Sigmoid colon (tissue), 7 donors: Measurements from ENCODE around the gene CMKLR1. TPM values are rescaled to one million over a fixed set of nuclear protein-coding genes. Genes with fewer than 3 reads are reported as not detected.

Source experiments
- DNase-seq: peaks from one replicate; pipeline ENCODE4 v3.0.0-alpha.2; 2019
- H3K27ac ChIP-seq, 4 donors: fragments of 200-600 bp; sonication (generic); one replicate each; pipeline ENCODE4 v1.5.1; 2016 to 2019; ENCODE audit warnings: mild to moderate bottlenecking in 1 of 4
- H3K27me3 ChIP-seq, 3 donors: fragments of 200-600 bp; sonication (generic); one replicate each; pipeline ENCODE4 v1.5.1; 2019; ENCODE audit warnings: mild to moderate bottlenecking in 1 of 3
- H3K36me3 ChIP-seq, 4 donors: fragments of 200-600 bp; sonication (generic); one replicate each; pipeline ENCODE4 v1.5.1; 2016 to 2019
- H3K4me1 ChIP-seq, 4 donors: fragments of 200-600 bp; sonication (generic); one replicate each; pipeline ENCODE4 v1.5.1; 2017 to 2019
- H3K4me3 ChIP-seq, 4 donors: fragments of 200-600 bp; sonication (generic); one replicate each; pipeline ENCODE4 v1.5.1; 2017 to 2019; ENCODE audit warnings: mild to moderate bottlenecking in 2 of 4, moderate library complexity in 1 of 4
- H3K9me3 ChIP-seq, 4 donors: fragments of 200-600 bp in 3 of 4; sonication (generic) in 3 of 4; one replicate each; pipeline versions ENCODE4 v1.5.1 to v1.6.1; 2013 to 2019
- EP300 ChIP-seq, 4 donors: sonication (generic); formaldehyde crosslinking; IDR thresholded peaks; one replicate each; pipeline ENCODE4 v1.6.1; 2017; ENCODE audit warnings: antibody characterized with exemption in 4 of 4
- POLR2A ChIP-seq, 2 donors: fragments of 450-650 bp; IDR thresholded peaks; one replicate each; pipeline ENCODE4 v1.6.1; 2016; ENCODE audit warnings: antibody characterized with exemption in 2 of 2, mild to moderate bottlenecking in 2 of 2, moderate library complexity in 2 of 2
- POLR2AphosphoS5 ChIP-seq, 4 donors: sonication (generic); formaldehyde crosslinking; IDR thresholded peaks; one replicate each; pipeline ENCODE4 v1.6.1; 2017; ENCODE audit warnings: antibody characterized with exemption in 4 of 4
- WGBS, 2 donors: extraction: QIAGEN DNeasy Blood & Tissue Kit; methylation state at CpG; one replicate each; pipeline ENCODE4 v1.1.7; 2013; 5-methylcytosine and 5-hydroxymethylcytosine counted together
- intact Hi-C: fragments of 100-400 bp; cut with DNase I; formaldehyde crosslinking; loops from one replicate; pipeline ENCODE4 v1.15.1; 2023
- polyA plus RNA-seq, 3 donors: library from polyadenylated mRNA; stranded (reverse); fragments of 200-250 nt; gene quantifications; one replicate each; pipeline ENCODE4 v1.2.3, GENCODE V29; 2013
- total RNA-seq, 4 donors: library from RNA; depleted of rRNA; stranded (reverse); fragments of >200 nt; gene quantifications; one replicate each; pipeline ENCODE4 v1.1.0, GENCODE V29; 2016
- TF ChIP-seq, protein P1 (sequence below), 4 experiments: fragments of 450-650 bp in 3 of 4; fragments of 200-600 bp in 1 of 4; IDR thresholded peaks; one replicate each; pipeline ENCODE4 v1.5.1; 2016 to 2019; ENCODE audit warnings: antibody characterized with exemption in 4 of 4, mild to moderate bottlenecking in 3 of 4, moderate library complexity in 2 of 4
- donor health status: healthy with polysubstance abuse.
- donor health status: Bipolar disorder and iron deficiency.
- donor health status: healthy.

The CMKLR1 gene
- total and polyA plus RNA-seq, 7 donors: 3.0 to 14.8 (median 10.0) TPM

DNA sequence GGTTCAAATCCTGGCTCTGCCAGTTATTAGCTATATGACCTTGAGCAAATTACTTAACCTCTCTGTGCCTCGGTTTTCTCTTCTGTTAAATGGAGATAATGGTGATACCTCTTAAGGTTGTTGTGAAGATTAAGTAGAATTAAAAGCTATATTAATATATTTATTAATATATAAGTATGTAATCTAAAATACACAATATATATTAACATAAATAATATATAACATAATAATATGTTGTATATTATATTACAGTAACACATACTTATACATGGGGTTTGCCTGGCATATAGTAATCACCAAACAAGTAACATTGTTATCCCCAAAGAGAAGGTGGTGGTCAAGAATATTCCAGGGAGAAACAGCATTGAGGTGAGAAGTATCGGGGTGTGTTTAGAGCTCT lies 92.0 kb downstream of the CMKLR1 start:
- H3K27ac ChIP-seq: no peak overlapping the region
- intact Hi-C loops: no loop called here
- H3K27me3 ChIP-seq: peaks cover 0 to 11% (median 0%) of the 10 kb centered on the region in 3 donors
- H3K4me3 ChIP-seq: no peak overlapping the region
- no peak for TF ChIP-seq EP300 (IDR thresholded peaks at IDR 0.05)
- TF ChIP-seq POLR2AphosphoS5 (IDR thresholded peaks at IDR 0.05): no peak
- TF ChIP-seq, protein P1, sequence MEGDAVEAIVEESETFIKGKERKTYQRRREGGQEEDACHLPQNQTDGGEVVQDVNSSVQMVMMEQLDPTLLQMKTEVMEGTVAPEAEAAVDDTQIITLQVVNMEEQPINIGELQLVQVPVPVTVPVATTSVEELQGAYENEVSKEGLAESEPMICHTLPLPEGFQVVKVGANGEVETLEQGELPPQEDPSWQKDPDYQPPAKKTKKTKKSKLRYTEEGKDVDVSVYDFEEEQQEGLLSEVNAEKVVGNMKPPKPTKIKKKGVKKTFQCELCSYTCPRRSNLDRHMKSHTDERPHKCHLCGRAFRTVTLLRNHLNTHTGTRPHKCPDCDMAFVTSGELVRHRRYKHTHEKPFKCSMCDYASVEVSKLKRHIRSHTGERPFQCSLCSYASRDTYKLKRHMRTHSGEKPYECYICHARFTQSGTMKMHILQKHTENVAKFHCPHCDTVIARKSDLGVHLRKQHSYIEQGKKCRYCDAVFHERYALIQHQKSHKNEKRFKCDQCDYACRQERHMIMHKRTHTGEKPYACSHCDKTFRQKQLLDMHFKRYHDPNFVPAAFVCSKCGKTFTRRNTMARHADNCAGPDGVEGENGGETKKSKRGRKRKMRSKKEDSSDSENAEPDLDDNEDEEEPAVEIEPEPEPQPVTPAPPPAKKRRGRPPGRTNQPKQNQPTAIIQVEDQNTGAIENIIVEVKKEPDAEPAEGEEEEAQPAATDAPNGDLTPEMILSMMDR (IDR thresholded peaks at IDR 0.05): no peak
- TF ChIP-seq POLR2A (IDR thresholded peaks at IDR 0.05): no peak
- H3K4me1 ChIP-seq: no peaks in the 10 kb centered on the region
- H3K36me3 ChIP-seq: peaks cover 0 to 6% (median 0%) of the 10 kb centered on the region in 4 donors
- WGBS, 2 donors: 61 to 81% methylated on average over 2 of the region's 2 CpGs
- DNase-seq: no peak
- H3K9me3 ChIP-seq: no peaks in the 10 kb centered on the region

DNA sequence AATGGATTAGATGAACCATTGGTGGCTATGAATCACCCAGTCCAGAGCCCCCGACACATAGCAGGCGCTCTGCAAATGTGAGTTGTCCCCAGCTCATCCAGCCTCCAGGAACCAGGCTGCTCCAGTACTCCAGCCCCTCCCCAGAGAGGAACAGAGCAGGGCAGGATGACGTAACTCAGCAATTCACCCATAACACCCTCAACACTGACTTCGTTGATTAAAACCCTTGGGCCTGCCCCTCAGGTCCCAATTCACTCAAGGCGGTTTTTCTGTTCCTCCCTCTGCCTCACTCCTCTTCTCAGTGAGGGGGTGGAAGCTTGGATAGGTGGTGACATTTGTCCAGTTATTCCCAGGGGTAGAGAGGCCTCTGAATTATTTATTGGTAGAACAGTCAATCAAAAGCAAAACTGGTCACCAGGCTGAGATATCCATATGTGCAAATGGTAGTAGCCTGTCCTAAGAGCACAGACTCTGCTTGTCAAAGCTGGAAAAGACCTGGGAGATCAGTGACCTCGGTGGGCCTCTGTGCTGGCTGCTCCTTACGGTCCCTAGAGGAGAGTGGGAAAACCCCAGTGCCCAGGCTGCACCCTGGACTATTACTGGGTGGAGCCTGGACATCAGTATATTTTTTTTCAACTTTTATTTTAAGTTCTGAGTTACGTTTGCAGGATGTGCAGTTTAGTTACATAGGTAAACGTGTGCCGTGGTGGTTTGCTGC lies 97.0 kb downstream of the CMKLR1 start:
- intact Hi-C loops: no loop called here
- no peak overlapping the region for H3K4me3 ChIP-seq
- H3K4me1 ChIP-seq: no peaks in the 10 kb centered on the region
- no peaks in the 10 kb centered on the region for H3K9me3 ChIP-seq
- no peaks in the 10 kb centered on the region for H3K27me3 ChIP-seq
- no peak for DNase-seq
- H3K27ac ChIP-seq: no peak overlapping the region
- H3K36me3 ChIP-seq: no peaks in the 10 kb centered on the region
- WGBS, 2 donors: 45 to 65% methylated on average over 10 of the region's 10 CpGs
- TF ChIP-seq POLR2A (IDR thresholded peaks at IDR 0.05) (no peak), EP300 (IDR thresholded peaks at IDR 0.05) (no peak), POLR2AphosphoS5 (IDR thresholded peaks at IDR 0.05) (no peak)
- TF ChIP-seq, protein P1 (IDR thresholded peaks at IDR 0.05): no peak

DNA sequence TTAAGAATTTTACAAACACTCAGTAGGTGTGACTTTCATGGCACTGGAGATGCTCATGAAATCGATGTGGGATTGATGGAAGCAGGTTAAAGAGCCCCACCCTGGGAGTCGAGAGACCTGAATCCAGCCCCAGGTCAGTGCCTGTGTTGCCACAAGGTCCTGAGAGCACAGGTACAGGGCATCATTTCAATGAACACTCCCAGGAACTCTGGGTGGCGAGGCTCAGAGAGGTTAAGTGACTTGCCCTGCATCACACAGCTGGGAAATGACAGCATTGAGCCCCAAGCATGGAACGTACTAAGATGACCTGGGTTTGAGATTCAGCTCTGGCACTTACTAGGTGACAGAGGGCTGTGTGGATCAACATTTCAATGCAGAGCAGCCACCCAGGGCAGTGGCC lies 98.2 kb downstream of the CMKLR1 start:
- intact Hi-C loops: no loop called here
- TF ChIP-seq POLR2A (IDR thresholded peaks at IDR 0.05) (no peak), EP300 (IDR thresholded peaks at IDR 0.05) (no peak), POLR2AphosphoS5 (IDR thresholded peaks at IDR 0.05) (no peak)
- TF ChIP-seq, protein P1 (IDR thresholded peaks at IDR 0.05): no peak
- no peak for DNase-seq
- no peak overlapping the region for H3K27ac ChIP-seq
- no peaks in the 10 kb centered on the region for H3K27me3 ChIP-seq
- 76 to 87% methylated on average over 4 of the region's 4 CpGs for WGBS, 2 donors
- H3K4me3 ChIP-seq: no peak overlapping the region
- H3K9me3 ChIP-seq: no peaks in the 10 kb centered on the region
- no peaks in the 10 kb centered on the region for H3K4me1 ChIP-seq
- H3K36me3 ChIP-seq: no peaks in the 10 kb centered on the region

DNA sequence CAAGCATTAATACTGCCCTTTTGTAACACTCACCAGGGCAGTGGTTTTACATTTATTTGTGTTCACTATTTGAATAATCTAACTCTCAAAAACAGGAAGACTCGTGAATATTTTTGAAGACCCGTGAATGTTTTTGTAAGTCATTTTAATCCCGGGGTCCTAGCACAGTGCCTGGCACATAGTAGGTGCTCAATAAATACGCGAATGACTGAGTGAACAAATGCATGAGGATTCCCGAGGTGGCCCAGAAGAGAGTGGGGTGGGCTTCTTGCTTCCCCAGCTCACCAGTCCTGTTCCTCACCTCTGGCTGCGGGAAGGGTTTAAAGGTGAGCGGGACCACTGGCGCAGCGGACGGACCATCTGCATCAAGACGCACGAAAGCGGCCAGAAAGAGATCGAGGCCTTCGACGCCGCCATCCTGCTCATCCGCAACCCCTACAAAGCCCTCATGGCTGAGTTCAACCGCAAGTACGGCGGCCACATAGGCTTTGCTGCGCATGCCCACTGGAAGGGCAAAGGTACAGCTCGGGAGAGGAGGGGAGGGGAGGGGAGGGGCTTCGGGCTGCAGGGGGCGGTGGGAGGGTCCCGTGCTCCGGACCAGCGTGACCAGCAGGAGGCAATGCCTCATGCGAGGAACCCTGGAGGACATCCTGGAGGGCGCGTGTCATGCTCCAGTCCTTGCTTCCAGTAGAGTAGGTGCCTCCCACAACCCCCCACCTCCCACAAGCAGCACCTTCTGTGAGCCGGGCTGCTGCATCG lies 98.9 kb downstream of the CMKLR1 start:
- H3K27ac ChIP-seq: no peak overlapping the region
- no peak overlapping the region for H3K4me3 ChIP-seq
- H3K4me1 ChIP-seq: no peaks in the 10 kb centered on the region
- 65 to 78% methylated on average over 34 of the region's 34 CpGs for WGBS, 2 donors
- H3K36me3 ChIP-seq: no peaks in the 10 kb centered on the region
- H3K9me3 ChIP-seq: no peaks in the 10 kb centered on the region
- DNase-seq: no peak
- TF ChIP-seq POLR2A (IDR thresholded peaks at IDR 0.05) (no peak), EP300 (IDR thresholded peaks at IDR 0.05) (no peak), POLR2AphosphoS5 (IDR thresholded peaks at IDR 0.05) (no peak)
- TF ChIP-seq, protein P1 (IDR thresholded peaks at IDR 0.05): no peak
- intact Hi-C loops: no loop called here
- H3K27me3 ChIP-seq: no peaks in the 10 kb centered on the region
